SIG-M5 treated with dmso at 0.1 percent for 504 hours (cell line): Measurements from ENCODE around the gene HCN4.

ENCODE experiments used
- DNase-seq: peaks from one replicate; lab custom pipeline; 2025; ENCODE audit not compliant: unreplicated experiment; lab: John Stamatoyannopoulos, UW

Gene HCN4

DNA sequence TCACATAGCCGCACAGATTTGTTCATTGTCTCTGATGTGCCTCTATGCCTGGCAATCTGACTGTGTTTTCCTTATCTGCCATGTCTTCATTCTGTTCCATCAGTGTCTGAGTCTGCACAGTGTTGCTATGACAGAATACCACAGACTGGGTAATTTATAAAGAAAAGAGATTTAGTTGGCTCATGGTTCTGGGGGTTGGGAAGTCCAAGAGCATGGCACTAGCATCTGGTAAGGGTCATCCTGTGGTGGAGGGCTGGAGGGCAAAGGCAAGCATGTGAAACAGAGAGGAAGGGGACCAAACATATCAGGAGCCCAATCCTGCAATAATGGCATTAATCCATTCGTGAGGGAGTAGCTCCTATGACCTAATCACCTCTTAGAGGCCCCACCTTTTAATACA lies 11.9 kb upstream of the HCN4 start:
- no peak for DNase-seq

DNA sequence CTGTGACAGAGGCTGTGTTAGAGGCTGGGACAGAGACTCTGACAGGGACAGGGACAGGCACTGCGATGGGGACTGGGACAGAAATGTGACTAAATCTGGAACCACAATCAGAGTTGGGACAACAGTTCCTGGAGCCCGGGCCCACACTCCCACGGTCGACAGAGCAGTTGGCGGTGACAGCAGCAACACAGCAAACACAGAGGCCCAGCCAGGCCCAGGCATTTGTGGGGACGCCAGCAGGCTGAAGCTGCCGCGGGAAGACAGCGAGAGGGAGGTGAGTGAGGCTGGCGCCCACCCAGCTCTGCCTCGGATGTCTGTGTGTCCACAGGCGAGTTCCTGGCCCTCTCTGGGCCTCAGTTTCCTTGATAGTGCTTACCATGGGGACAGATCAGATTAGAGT lies 9.3 kb upstream of the HCN4 start:
- DNase-seq, result no peak

DNA sequence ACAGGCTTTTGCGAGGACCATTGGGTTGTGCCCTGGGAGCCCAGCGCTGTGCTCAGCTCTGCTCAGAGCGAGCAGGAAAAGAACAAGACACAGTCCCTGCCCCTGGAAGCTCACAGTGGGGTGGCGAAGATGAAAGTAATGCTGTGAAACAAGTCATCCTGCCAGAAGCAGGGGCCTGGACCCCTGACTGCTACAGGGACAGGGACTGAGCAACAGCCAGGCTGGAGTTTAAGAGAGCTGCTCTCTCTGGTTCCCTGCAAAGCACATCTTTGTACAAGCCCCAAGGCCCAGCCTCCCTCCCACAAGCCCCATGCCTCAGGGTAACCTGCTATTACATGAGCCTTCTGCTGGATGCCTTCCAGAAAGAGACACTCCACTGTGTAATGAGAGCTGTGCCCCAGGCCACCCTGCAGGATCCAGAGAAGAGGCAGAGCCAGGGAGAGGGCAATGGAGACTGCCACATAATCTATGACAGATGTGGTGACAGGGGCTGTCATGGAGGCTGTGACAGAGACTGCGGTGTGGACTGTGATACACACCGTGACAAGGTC lies 7.1 kb upstream of the HCN4 start:
- DNase-seq, result no peak

DNA sequence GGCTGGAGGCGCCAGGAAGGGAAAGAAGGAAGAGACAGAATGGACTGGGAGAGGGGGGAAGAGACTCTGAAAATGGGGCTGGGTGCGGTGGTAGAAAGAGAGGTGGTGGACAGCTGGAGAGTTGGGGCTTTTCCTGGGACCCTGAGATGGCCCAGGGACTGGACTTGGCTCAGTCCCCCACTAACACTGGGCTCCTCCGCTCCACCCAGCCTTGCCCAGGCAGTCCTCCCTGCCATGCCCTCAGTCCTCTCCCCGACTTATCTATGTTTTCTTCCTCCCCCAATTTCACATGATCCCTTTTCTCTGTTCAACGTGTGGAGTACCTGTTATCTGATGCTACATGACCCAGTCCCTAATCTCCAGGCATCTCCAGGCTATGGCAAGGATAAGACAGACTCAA lies 6.3 kb upstream of the HCN4 start:
- DNase-seq, result no peak

DNA sequence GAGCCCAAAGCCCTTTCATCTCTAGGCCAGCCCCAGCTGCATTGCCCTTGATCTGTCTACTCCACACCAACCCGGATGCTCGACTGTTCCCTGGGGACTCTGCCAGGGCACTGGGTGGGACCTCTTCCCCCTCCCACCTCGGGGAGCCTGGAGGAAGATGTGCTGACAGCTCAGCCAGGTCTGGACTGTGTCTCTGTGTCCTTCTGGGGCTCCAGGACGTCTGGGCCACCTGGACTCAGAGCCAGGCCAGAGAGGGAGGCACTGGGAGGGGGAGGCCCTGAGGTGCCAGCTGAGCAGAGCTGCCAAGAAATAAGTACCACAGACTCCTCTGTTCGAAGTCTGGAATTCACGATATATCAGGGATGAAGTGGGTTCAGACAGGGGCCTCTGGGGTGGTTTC lies 5.8 kb upstream of the HCN4 start:
- DNase-seq, result no peak

DNA sequence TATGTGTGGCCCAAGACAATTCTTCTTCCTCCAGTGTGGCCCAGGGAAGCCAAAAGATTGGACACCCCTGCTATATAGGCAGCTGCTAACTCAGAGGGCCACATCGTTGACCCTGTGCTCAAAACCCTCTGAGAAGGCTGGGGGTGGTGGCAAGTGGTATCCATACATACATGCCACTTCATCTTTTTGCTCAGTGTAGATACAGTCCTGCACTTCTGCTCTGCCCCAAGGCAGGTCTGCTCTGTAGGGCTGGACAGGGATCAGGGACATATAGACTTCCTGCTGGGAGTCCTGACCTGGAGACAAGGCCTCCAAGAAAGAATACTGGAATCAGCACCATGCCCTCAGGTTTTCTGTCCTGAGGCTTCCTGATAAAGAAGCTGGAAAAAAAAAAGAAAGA lies 4.5 kb upstream of the HCN4 start:
- no peak for DNase-seq

DNA sequence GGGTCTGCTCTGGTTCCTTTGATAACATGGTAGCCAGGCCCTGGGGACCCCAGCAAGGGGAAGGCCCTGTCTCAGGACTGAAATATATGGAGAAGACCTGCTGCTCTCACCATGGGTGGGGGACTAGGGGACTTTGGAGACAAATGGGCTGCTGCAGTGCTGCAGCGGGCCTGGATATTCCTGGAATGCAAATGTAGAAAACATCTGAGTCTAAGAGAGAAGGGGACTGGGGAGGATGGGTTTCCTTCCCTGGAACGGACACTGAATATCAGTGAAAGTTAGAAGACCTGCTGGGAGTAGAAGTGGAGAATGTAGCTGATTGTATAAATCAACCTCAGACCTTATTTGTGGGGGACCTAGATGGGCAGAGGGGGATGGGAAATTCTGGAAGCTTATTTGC lies 3.1 kb upstream of the HCN4 start:
- DNase-seq, result no peak

DNA sequence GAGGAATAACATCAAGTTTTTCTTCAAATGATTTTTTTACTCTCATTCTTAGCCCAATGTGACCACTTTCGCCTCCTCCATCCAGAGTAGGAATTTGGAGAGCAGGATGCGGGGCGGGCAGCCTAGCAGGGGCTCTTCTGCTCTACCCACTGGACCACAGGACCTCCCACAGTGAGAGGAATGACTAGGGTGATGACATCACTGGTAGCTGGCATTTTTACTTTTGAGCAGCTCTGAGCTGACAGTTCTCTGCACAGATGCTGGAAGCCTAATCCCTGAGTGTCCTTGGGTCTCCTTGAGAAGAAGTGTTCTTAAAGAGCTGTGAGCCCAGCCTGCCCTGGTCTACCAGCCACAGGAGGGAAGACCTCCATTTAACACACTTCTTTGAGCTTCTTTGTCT lies 1.4 kb upstream of the HCN4 start:
- DNase-seq, result no peak

DNA sequence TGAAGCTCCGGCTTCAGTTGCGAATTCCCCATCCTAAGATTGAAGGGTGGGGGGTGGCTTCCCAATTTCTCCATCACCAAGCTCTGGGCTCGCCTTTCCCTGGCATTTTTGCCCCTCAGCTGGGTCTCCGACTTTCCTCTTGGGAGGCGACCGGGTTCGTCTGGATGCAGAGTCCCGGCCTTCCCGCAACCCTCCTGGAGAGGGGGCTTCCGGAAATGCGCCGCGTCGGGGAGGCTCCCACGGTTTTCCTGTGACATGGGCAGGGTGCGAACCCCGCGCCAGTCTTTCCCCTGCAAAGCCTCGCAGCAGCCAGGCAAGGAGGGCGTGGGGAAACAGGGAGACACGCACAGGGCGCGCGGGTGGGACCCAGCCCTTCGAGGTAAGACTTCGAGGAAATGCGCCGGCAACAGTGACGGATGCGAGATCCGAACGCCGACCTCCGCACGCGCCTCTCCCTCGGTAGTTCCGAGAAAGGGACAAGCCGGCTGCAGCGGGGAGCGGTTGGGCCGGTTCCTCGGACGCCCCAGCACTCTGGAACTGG lies 466 bp upstream of the HCN4 start:
- no peak for DNase-seq

DNA sequence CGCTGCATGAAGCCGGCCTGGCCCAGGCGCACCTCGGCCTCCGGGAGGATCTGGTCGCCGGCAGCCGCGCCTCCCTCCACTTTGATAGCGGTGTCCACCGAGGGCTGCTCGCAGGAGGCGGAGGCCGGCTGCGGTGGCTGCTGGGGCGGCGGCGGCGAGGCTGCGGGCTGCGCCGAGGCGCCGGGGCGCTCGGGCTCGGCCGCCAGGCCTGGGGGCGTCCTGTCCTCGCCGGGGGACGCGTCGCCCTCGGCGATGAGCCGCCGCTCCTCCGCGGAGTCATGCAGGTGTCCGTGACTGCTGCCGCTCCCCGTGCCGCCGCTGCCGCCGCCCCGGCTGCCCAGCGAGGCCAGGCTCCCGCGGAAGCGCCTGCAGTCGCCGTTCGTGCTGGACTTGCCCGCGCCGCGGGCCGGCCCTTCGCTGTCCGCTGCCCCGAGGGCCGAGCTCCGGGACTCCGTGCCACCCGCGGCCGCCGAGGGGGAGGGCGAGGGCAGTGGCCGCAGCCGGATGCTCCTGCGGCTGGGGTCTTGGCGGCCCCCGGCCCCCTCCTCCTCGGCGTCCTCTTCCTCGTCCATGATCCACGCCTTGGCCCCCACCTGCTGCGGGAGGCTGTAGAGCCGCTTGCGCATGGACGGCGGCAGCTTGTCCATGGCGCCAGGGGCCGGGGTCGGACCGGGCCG lies 996 bp downstream of the HCN4 start:
- no peak for DNase-seq

DNA sequence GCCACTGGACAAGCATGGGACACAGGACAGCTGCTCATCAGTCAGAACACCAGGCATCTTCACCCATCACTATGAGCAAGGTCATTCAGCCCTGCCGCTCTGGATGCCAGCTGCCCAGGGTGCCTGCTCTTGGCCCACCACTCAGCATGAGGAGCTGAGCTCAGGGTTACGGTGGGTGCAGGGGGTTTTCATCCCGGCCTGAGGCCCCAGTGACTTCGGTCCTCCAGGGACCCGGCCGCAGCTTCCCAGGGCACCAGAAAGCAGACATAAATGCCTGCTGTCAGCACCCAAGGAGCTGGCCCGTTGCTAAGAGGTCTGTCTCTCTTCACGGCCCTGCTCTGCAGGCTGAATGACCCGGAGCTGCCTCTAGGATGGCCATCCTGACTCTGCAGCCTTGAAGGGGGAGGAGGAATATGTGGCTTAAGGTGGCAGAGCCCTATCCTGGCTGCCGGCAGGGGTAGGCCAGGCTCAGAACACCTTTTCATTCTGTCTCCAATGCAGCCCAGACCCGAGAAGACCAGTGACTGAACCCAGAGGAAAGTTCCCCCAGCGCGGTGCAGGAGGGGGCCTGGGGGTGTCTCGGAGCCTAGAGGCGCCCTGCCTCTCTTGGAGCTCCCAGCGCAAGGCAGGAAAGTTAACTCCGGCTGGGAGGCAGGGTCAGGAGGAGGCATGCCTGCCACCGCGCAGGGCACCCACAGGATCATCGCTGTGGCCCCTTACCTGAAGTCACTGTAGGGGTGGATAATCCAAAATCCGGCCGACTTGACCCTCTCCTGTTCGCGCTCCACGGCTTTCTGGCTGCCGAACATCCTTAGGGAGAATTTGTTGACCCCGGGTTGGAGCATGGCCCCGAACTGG lies 1.8 kb downstream of the HCN4 start:
- no peak for DNase-seq

DNA sequence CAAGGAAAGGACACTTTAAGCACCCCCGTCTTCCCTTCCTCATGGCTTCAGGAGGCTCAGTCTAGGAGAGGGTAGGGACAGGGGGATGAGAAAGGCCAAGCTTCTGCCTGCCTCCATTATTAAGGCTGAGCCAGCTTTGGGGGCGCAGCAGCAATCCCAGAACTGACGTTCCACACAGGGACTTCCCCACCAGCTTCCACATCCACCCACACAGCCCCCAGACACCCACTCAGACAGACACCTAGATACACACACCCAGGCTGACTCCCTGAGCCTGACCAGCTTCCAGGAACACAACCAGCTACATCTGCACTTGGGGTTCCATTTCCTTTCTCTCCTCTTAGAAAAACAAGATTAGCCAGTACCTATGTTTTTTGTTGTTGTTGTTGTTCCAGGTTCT lies 4.7 kb downstream of the HCN4 start:
- DNase-seq, result no peak

DNA sequence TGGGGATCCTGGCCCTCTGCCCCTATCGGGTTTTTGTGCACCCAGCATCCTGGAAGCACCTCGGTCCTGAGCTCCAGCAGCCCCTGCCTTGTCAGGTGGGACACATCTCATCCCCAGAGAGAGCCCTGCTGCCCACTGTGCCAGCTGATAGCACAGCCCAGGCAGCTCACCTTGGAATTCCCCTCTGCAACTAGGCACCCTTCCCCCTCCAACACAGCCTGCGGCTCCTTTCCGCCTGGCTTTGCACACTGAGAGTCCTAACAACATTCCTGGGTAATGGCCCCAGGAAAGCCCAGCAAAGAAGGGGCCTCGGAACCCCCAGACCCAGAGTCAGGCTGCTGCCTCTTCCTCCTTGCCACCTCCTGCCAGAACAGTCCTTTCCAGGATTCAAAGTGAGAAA lies 5.9 kb downstream of the HCN4 start:
- DNase-seq, result no peak

DNA sequence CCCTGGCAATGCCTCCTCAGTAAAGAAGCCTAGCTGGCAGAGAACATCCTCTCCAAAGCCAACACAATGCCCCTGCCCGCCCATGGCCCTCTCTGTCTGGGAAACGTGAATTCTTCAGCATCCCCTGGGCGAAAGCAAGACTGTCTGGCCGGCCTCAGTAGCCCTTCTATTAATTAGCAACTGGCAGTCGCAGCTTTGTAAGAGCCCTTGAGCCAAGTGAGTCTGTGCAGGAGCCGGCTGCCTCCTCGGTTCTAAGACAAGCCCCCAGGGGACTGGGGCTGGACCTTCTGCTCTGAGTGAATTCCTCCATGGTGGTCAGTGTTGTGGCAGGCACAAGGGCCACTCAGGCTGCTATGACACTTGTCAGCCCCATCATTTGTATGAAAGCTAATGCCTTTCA lies 7.4 kb downstream of the HCN4 start:
- no peak for DNase-seq

DNA sequence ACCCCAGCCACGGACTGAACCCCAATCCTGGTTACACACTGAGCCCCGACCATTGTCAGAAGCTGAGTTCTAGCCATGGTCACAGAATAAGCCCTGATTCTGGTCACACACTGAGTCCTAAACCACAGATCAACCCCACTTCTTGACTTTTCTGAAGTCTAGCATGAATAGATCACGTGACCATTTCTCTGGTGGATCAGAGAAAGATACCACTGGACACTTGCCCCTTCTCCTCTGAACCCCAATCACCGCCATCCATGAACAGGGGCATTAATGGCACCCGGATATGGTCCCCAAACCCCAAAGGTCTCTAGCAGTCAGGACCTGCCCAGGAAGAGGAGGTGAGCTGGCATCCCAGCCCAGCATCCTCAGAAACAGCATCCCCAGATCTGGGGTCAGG lies 9.1 kb downstream of the HCN4 start:
- DNase-seq, result no peak

DNA sequence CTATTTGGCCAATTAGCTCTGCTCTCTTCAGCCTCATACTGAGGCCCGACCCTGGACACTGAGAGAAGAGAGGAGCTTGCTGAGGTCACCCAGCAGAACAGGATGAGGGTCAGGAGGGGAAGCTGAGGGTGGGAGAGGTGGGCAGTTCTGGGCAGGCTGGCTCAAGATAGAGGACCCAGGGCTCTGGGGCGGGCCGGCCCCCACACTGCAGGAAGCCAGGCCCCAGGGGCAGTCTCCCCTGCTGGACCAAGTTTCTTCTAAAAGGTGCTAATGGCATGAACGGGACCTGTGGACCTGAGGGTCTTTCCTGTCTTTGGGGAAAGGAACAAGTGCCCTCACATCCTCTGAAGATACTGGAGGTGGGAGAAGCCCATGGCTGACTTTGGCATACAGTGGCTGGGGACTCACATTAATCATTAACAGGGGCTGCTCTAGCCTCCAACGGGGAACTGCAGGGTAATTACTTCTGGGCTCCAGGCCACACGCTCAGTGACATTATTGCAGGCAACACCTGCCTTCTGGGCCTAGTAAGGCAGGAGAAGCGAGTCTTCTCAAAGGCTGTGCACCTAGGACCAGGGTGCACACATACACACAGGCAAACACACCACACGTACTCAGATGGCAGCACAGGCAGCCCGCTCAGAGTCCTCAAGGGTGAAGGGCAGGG lies 10.6 kb downstream of the HCN4 start:
- no peak for DNase-seq

DNA sequence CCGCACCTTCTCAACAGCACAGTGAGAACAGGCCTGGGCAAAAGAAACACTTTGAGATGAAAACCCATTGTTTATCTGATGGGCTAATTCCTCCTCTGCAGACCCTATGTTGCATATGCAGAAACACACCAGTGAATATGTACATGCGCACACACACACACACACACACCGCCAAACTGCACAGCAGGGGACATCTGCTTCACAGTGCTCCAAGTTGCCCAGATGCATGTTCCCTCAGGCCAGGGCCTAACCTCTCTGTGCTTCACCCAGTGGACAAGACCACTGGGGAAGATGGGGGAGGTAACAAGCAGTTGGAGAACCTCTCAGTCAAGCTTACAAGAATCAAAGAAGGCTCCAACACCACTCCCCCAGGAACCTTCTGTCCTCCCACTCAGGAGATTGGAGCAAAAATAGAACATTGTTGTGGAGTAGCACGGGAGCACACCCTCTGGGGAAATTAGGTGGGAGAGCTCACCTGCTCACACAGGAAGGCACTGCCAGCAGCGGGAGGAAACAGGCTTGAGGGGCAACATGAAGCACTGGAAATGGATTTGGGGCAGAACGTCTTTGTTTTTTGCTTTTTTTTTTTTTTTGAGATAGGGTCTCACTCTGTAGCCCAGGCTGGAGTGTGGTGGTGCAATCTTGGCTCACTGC lies 13.0 kb downstream of the HCN4 start:
- no peak for DNase-seq

DNA sequence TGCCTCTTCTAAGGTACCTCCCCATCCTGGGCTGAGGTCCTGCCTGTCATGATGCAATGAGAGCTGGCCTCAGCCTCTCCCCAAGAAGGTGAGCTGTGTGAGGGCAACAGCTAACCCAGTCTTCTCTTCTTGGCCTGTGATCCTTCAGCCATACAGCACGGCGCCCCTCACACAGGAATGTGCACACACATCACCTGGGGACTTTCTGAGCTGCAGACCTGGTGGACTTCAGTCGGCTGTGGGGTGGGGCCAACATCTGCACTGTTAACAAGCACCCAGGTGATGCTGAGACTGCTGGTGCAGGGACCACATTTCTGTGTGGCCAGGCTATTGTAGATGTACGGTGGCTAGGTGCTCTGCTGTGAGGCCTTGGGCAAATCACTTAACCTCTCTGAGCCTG lies 14.5 kb downstream of the HCN4 start:
- DNase-seq, result no peak

DNA sequence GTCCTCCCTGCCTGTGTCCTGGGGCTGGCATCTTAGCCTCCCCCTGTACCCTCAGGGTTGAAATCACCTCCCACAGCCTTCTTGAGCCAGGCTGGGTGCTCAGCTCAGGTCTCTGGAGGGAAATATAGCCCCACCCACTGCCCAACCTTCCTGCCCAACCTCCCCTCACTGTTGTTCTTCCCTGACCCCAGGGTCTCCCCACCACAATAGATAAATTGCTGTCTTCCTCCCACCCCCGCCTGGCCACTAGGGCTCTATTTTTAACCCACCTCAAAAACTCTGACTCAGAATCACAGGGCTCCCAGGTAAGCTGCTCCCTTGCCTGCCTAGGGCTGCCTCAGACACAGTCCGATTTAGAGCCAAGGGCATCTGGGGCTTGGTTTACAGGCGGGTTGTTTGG lies 15.0 kb downstream of the HCN4 start:
- DNase-seq, result no peak

DNA sequence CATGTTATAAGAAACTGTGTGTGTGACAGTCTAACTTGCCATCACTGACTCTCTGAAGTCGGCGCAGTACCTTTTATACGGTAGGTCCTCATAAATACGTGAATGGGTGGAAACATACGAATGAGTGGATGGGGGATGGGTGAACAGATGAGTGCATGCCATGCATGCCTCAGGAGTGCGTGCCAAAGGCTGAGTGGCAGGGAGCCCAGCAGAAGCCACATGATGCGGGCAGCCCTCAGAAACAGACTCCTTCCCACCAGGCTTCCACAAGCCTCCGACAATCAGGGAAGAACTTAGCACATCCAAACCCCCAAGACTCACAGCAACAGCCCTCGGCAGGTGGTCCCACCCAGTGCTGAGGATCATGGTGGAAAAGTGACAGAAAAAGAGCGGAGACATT lies 16.7 kb downstream of the HCN4 start:
- no peak for DNase-seq

DNA sequence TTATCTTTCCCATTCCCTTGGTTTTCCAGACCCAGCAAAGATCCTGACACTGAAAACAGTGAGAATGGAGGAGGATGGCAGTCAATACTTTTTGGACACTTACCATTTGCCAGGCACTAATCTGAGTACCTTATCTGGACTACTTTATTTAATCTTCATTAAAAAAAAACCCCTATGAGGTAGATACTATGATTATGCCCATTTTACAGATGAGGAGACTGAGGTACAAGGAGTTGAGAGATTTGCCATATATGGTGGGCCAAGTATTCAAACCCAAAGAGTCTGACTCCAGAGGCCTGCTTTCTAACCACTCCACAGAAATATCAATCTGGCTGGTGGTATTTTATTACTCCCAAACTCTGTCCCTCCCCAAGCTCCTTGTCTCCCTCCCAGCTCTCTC lies 19.6 kb downstream of the HCN4 start:
- no peak for DNase-seq
